ENCODE data around the gene ACOT7. TPM values are rescaled to one million over a fixed set of nuclear protein-coding genes. Genes with fewer than 3 reads are reported as not detected.

Gene ACOT7
- total RNA-seq, 1 experiment from 2014 or later: 151 TPM

GRCh38 chr1:6307099-6307498 is 86.5 kb downstream of the ACOT7 start (continued):
- TF ChIP-seq EMX1 (CRISPR knock-in tag; IDR thresholded peaks at IDR 0.05): no peak
- TF ChIP-seq MYBL2 (CRISPR knock-in tag; IDR thresholded peaks at IDR 0.05): no peak
- no peak for TF ChIP-seq MLX (CRISPR knock-in tag; IDR thresholded peaks at IDR 0.05)
- no peak for TF ChIP-seq CTCF (IDR thresholded peaks at IDR 0.05)
- TF ChIP-seq ZNF232 (CRISPR knock-in tag; IDR thresholded peaks at IDR 0.05): no peak

- Mint-ChIP-seq H3K9me3 (peaks cover 24% of the 10 kb centered on the region), H3K4me1 (no peaks in the 10 kb centered on the region), H3K4me3 (no peak overlapping the region), H3K27ac (0 out of 2 replicates have a peak overlapping the region, but pooled peaks have one; percentile 28), H3K36me3 (peaks cover 31% of the 10 kb centered on the region), H3K27me3 (ENCODE audit: low read depth) (no peaks in the 10 kb centered on the region)
- POLR2A ChIA-PET: no interaction called here
- ATAC-seq (no peak), DNase-seq (ENCODE audit: low spot score) (no peak)
- CTCF ChIA-PET: no interaction called here
- TF ChIP-seq FOXP1 (CRISPR knock-in tag; IDR thresholded peaks at IDR 0.05; ENCODE audit: borderline replicate concordance) (no peak), ZNF396 (CRISPR knock-in tag; IDR thresholded peaks at IDR 0.05; ENCODE audit: borderline replicate concordance) (no peak), ZNF512 (CRISPR knock-in tag; IDR thresholded peaks at IDR 0.05; ENCODE audit: borderline replicate concordance) (no peak), ZNF232 (CRISPR knock-in tag; IDR thresholded peaks at IDR 0.05) (no peak), MXD4 (CRISPR knock-in tag; IDR thresholded peaks at IDR 0.05; ENCODE audit: borderline replicate concordance) (no peak), ELF4 (CRISPR knock-in tag; IDR thresholded peaks at IDR 0.05; ENCODE audit: low read depth) (no peak), USF2 (CRISPR knock-in tag; IDR thresholded peaks at IDR 0.05) (no peak), TEAD4 (CRISPR knock-in tag; IDR thresholded peaks at IDR 0.05) (no peak), ZNF671 (CRISPR knock-in tag; IDR thresholded peaks at IDR 0.05) (no peak), ZNF317 (CRISPR knock-in tag; IDR thresholded peaks at IDR 0.05; ENCODE audit: borderline replicate concordance, low read depth) (no peak), FOXJ3 (CRISPR knock-in tag; IDR thresholded peaks at IDR 0.05; ENCODE audit: borderline replicate concordance) (no peak), RORB (CRISPR knock-in tag; IDR thresholded peaks at IDR 0.05) (no peak), SP1 (CRISPR knock-in tag; conservative IDR thresholded peaks at IDR 0.05) (no peak), ATF1 (CRISPR knock-in tag; IDR thresholded peaks at IDR 0.05) (no peak), ATF2 (CRISPR knock-in tag; IDR thresholded peaks at IDR 0.05; ENCODE audit: borderline replicate concordance, low read depth) (no peak), GRHL2 (CRISPR knock-in tag; IDR thresholded peaks at IDR 0.05; ENCODE audit: insufficient replicate concordance, severe bottlenecking) (no peak), CREB1 (CRISPR knock-in tag; IDR thresholded peaks at IDR 0.05) (no peak), ZBTB43 (CRISPR knock-in tag; IDR thresholded peaks at IDR 0.05) (no peak), ZNF138 (CRISPR knock-in tag; conservative IDR thresholded peaks at IDR 0.05) (no peak), SMAD3 (CRISPR knock-in tag; IDR thresholded peaks at IDR 0.05; ENCODE audit: borderline replicate concordance) (no peak)
Measured at GRCh38 chr1:6303397-6304012, 90.1 kb downstream of the ACOT7 start.
